MM.1S (cell line): ENCODE measurements around the gene AGPAT3.

ENCODE experiments used
- CTCF ChIP-seq: fragments of 300-600 bp; sonication (generic); IDR thresholded peaks from 2 replicates; pipeline ENCODE4 v1.5.1; 2016; ENCODE audit warnings: antibody characterized with exemption, low read length, mixed read lengths
- EZH2 ChIP-seq: fragments of 300-600 bp; sonication (generic); optimal IDR thresholded peaks from 2 replicates; pipeline ENCODE3; 2017; ENCODE audit warnings: low read depth, mild to moderate bottlenecking, antibody characterized with exemption, low read length, mixed read lengths
- EZH2phosphoT487 ChIP-seq: fragments of 300-600 bp; sonication (generic); IDR thresholded peaks from 2 replicates; pipeline ENCODE4 v1.6.1; 2018; ENCODE audit warnings: antibody characterized with exemption, low read length

GRCh38 chr21:43850728-43851295, 14.2 kb upstream of the AGPAT3 start:
- TF ChIP-seq CTCF: no peak
- no peak for TF ChIP-seq EZH2
- TF ChIP-seq EZH2phosphoT487: no peak
